ENCODE data around the gene KRT74.
"Not testable (repeated sequence)": the region's sequence is repeated elsewhere in the genome, so short reads cannot be mapped to it uniquely, and the experiment has no call there.

DNA sequence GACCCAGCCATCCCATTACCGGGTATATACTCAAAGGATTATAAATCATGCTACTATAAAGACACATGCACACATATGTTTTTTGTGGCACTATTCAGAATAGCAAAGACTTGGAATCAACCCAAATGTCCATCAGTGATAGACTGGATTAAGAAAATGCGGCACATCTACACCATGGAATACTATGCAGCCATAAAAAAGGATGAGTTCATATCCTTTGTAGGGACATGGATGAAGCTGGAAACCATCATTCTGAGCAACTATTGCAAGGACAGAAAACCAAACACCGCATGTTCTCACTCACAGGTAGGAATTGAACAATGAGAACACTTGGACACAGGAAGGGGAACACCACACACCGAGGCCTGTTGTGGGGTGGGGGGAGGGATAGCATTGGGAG, 20.6 kb upstream of the KRT74 start:
- TF ChIP-seq EP300, CTCF, POLR2A, POLR2AphosphoS5 (IDR thresholded peaks at IDR 0.05): not testable (repeated sequence)

All from suprapubic skin (tissue), 4 donors.